Measurements from ENCODE around the gene PRKCE. TPM values are rescaled to one million over a fixed set of nuclear protein-coding genes. Genes with fewer than 3 reads are reported as not detected.
A peak's percentile ranks its signal among the peaks of the same experiment; 100 is the strongest.

PRKCE gene
- polyA plus RNA-seq, 1 of the 3 experiments (the other 2 are of a cell fraction): 16.3 TPM

- H3K4me1 ChIP-seq (ENCODE audit: control insufficient read depth in 1 of 2, insufficient read depth in 2 of 2, low read depth in 1 of 2, low read length in 1 of 2): peaks cover 17 to 49% of the 10 kb centered on the region in 2 experiments
- peak overlapping the region; percentile 49 for H3K4me2 ChIP-seq
- H3K27ac ChIP-seq (ENCODE audit: low read depth in 2 of 2, low read length in 1 of 2): peak overlapping the region; percentile 57 to 93
- CTCF ChIA-PET: interaction anchor here (0.7 to 3.0 kb wide), 16 partner anchors 10 to 207 kb away, joined by 3 to 14 read pairs (median 4); no protein-coding TSS in a partner anchor
- H3K27me3 ChIP-seq (ENCODE audit: insufficient read depth): no peaks in the 10 kb centered on the region
- no peaks in the 10 kb centered on the region for H3K79me2 ChIP-seq (ENCODE audit: insufficient read depth)
- H3K9me3 ChIP-seq: no peaks in the 10 kb centered on the region
- no peaks in the 10 kb centered on the region for H4K20me1 ChIP-seq (ENCODE audit: insufficient read depth)
- H3F3A ChIP-seq (replicated peaks; ENCODE audit: insufficient read depth): peaks cover 15% of the 10 kb centered on the region
- H3K36me3 ChIP-seq (replicated peaks in 1 of 2; ENCODE audit: control insufficient read depth in 1 of 2, insufficient read depth in 2 of 2, low read length in 1 of 2): no peaks in the 10 kb centered on the region
- peak; percentile 56 for DNase-seq
- WGBS (ENCODE audit: low lambda C conversion rate): 67% methylated on average over 13 of the region's 13 CpGs
- no peaks in the 10 kb centered on the region for H3K9me2 ChIP-seq
- no peak overlapping the region for H3K4me3 ChIP-seq (ENCODE audit: low read depth in 2 of 2, low read length in 1 of 2)
- POLR2A ChIA-PET: interaction anchor here (1.0 to 1.6 kb wide), 2 partner anchors 10 to 70 kb away, joined by 3 to 12 read pairs; no protein-coding TSS in a partner anchor
- no peak overlapping the region for H2AFZ ChIP-seq (ENCODE audit: low read depth)
- no peak overlapping the region for H3K9ac ChIP-seq
- no peak; the same call in 1 of the 2 replicates for TF ChIP-seq GATA2 (CRISPR knock-in tag; IDR thresholded peaks at IDR 0.05)
- TF ChIP-seq TCF12 (IDR thresholded peaks at IDR 0.05): peak; percentile 42; the same call in 1 of the 2 replicates
- TF ChIP-seq YY1 (IDR thresholded peaks at IDR 0.05; ENCODE audit: low read depth): no peak; the same call in 1 of the 2 replicates
- TF ChIP-seq RCOR1 (IDR thresholded peaks at IDR 0.05; ENCODE audit: low read length): 0 out of 2 replicates have a peak, but pooled peaks have one; percentile 12
- no peak for TF ChIP-seq CTCF (IDR thresholded peaks at IDR 0.05)
- TF ChIP-seq ELF1 (IDR thresholded peaks at IDR 0.05): no peak
- TF ChIP-seq JUND (IDR thresholded peaks at IDR 0.05): peak; percentile 36; the same call in 1 of the 2 replicates
- TF ChIP-seq FOSL2 (IDR thresholded peaks at IDR 0.05; ENCODE audit: borderline replicate concordance, low read depth): peak; percentile 27; the same call in 1 of the 2 replicates
- TF ChIP-seq TEAD4 (IDR thresholded peaks at IDR 0.05; ENCODE audit: borderline replicate concordance, insufficient read depth): no peak
- TF ChIP-seq RAD21 (IDR thresholded peaks at IDR 0.05; ENCODE audit: low read length): 0 out of 2 replicates have a peak, but pooled peaks have one; percentile 13
- TF ChIP-seq GABPA (IDR thresholded peaks at IDR 0.05; ENCODE audit: low read depth): no peak
- TF ChIP-seq SIN3A (IDR thresholded peaks at IDR 0.05; ENCODE audit: borderline replicate concordance, low read depth, low read length): no peak; the same call in 1 of the 2 replicates
- no peak; the same call in 1 of the 2 replicates for TF ChIP-seq FOXJ3 (CRISPR knock-in tag; IDR thresholded peaks at IDR 0.05)
- peak; percentile 71; the same call in 1 of the 2 replicates for TF ChIP-seq ZBTB33 (IDR thresholded peaks at IDR 0.05; ENCODE audit: borderline replicate concordance, low read depth)
- TF ChIP-seq POLR2AphosphoS5 (IDR thresholded peaks at IDR 0.05; ENCODE audit: low read depth, low read length): no peak
- no peak for TF ChIP-seq RFX5 (IDR thresholded peaks at IDR 0.05; ENCODE audit: low read length)
- TF ChIP-seq NRF1 (IDR thresholded peaks at IDR 0.05; ENCODE audit: low read depth, low read length): no peak
- TF ChIP-seq USF1 (IDR thresholded peaks at IDR 0.05; ENCODE audit: borderline replicate concordance, low read depth): no peak
- TF ChIP-seq PBX3 (IDR thresholded peaks at IDR 0.05): no peak
- no peak for TF ChIP-seq REST (IDR thresholded peaks at IDR 0.05; ENCODE audit: low read depth, low read length)
- TF ChIP-seq EP300 (IDR thresholded peaks at IDR 0.05; ENCODE audit: borderline replicate concordance in 1 of 2, low read depth in 1 of 2, low read length in 1 of 2): peak in 1 of 2 experiments; percentile 53; a peak in 2 of 4 replicates
- TF ChIP-seq CHD2 (IDR thresholded peaks at IDR 0.05; ENCODE audit: low read length, partially characterized antibody): peak; percentile 8
- TF ChIP-seq SMC3 (IDR thresholded peaks at IDR 0.05; ENCODE audit: low read depth, low read length): no peak
Measured at GRCh38 chr2:45813003-45813941, 161.8 kb downstream of the PRKCE start.

Measured in SK-N-SH (cell line).